Measurements from ENCODE around the gene BDH1. TPM values are rescaled to one million over a fixed set of nuclear protein-coding genes. Genes with fewer than 3 reads are reported as not detected.

BDH1 gene
- total and polyA plus RNA-seq, 2 of the 13 experiments (the other 11 are each of a cell fraction or from before 2014, with no cell fraction given): 21.2 to 71.9 TPM

- TF ChIP-seq BCLAF1 (IDR thresholded peaks at IDR 0.05): no peak
- TF ChIP-seq, protein P1, sequence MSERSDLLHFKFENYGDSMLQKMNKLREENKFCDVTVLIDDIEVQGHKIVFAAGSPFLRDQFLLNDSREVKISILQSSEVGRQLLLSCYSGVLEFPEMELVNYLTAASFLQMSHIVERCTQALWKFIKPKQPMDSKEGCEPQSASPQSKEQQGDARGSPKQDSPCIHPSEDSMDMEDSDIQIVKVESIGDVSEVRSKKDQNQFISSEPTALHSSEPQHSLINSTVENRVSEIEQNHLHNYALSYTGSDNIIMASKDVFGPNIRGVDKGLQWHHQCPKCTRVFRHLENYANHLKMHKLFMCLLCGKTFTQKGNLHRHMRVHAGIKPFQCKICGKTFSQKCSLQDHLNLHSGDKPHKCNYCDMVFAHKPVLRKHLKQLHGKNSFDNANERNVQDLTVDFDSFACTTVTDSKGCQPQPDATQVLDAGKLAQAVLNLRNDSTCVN (CRISPR knock-in tag; IDR thresholded peaks at IDR 0.05; ENCODE audit: borderline replicate concordance): no peak
- no peak for TF ChIP-seq ZNF260 (CRISPR knock-in tag; IDR thresholded peaks at IDR 0.05; ENCODE audit: borderline replicate concordance, low read depth)
- no peak for TF ChIP-seq SALL1 (CRISPR knock-in tag; IDR thresholded peaks at IDR 0.05)
These were observed 29.0 kb upstream of the BDH1 start (continued) for GRCh38 chr3:197584733-197585132.

GRCh38 chr3:197583371-197583770, 27.6 kb upstream of the BDH1 start:
- DNase-seq (ENCODE audit: low spot score): no peak
- no peak overlapping the region for H2AFZ ChIP-seq (ENCODE audit: low read length)
- H3K9me3 ChIP-seq (ENCODE audit: low read length): no peaks in the 10 kb centered on the region
- CTCF ChIA-PET (ENCODE audit: low intra/inter-chr PET ratio, low total read pairs): no interaction called here
- intact Hi-C loops (cut with micrococcal nuclease; ENCODE audit: unreplicated experiment) (no loop called here), in situ Hi-C loops (cut with HindIII; ENCODE audit: extremely low pct_ligation_motif_present, low pct_unique_long_range_greater_than_20kb) (no loop called here)
- no peak for FAIRE-seq
- no peak overlapping the region for H3K4me2 ChIP-seq (ENCODE audit: low read depth, low read length)
- no peaks in the 10 kb centered on the region for H4K20me1 ChIP-seq (ENCODE audit: insufficient read depth, low read length)
- BruUV-seq (replicated peaks): no TSS peak
- no peak overlapping the region for H3K9ac ChIP-seq (ENCODE audit: insufficient read depth, low read depth, low read length)
- H3K4me3 ChIP-seq (replicated peaks in 1 of 3; ENCODE audit: insufficient read depth in 1 of 3, low read depth in 2 of 3, low read length in 3 of 3): no peak overlapping the region
- POLR2A ChIA-PET: interaction anchor here (0.6 to 1.4 kb wide), 2 partner anchors 10 to 22 kb away, joined by 3 read pairs; no protein-coding TSS in a partner anchor
- no peak for ATAC-seq
- no peaks in the 10 kb centered on the region for H3K79me2 ChIP-seq (ENCODE audit: insufficient read depth, low read length)
- 96% methylated on average over 7 of the region's 7 CpGs for WGBS (ENCODE audit: low lambda C conversion rate)
- peaks cover 32% of the 10 kb centered on the region for H3K4me1 ChIP-seq (ENCODE audit: insufficient read depth, low read length)
- no peaks in the 10 kb centered on the region for H3K27me3 ChIP-seq (ENCODE audit: control insufficient read depth in 1 of 2, insufficient read depth in 2 of 2, low read length in 2 of 2)
- H3K27ac ChIP-seq (ENCODE audit: extremely low read length, insufficient read depth, low read length): no peak overlapping the region
- H3K36me3 ChIP-seq (replicated peaks in 1 of 2; ENCODE audit: control insufficient read depth in 1 of 2, insufficient read depth in 2 of 2, low read length in 2 of 2): no peaks in the 10 kb centered on the region
- TF ChIP-seq, protein P2, sequence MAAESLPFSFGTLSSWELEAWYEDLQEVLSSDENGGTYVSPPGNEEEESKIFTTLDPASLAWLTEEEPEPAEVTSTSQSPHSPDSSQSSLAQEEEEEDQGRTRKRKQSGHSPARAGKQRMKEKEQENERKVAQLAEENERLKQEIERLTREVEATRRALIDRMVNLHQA (CRISPR knock-in tag; IDR thresholded peaks at IDR 0.05): no peak
- TF ChIP-seq ZFP90 (CRISPR knock-in tag; IDR thresholded peaks at IDR 0.05; ENCODE audit: borderline replicate concordance) (no peak), ZFP41 (CRISPR knock-in tag; IDR thresholded peaks at IDR 0.05; ENCODE audit: borderline replicate concordance) (no peak), ZMYM2 (CRISPR knock-in tag; IDR thresholded peaks at IDR 0.05) (no peak), ZNF136 (CRISPR knock-in tag; IDR thresholded peaks at IDR 0.05; ENCODE audit: low read depth) (no peak), XRCC5 (optimal IDR thresholded peaks at IDR 0.05; ENCODE audit: low read length) (no peak), ZNF512 (CRISPR knock-in tag; IDR thresholded peaks at IDR 0.05) (no peak)
- TF ChIP-seq, protein P3, sequence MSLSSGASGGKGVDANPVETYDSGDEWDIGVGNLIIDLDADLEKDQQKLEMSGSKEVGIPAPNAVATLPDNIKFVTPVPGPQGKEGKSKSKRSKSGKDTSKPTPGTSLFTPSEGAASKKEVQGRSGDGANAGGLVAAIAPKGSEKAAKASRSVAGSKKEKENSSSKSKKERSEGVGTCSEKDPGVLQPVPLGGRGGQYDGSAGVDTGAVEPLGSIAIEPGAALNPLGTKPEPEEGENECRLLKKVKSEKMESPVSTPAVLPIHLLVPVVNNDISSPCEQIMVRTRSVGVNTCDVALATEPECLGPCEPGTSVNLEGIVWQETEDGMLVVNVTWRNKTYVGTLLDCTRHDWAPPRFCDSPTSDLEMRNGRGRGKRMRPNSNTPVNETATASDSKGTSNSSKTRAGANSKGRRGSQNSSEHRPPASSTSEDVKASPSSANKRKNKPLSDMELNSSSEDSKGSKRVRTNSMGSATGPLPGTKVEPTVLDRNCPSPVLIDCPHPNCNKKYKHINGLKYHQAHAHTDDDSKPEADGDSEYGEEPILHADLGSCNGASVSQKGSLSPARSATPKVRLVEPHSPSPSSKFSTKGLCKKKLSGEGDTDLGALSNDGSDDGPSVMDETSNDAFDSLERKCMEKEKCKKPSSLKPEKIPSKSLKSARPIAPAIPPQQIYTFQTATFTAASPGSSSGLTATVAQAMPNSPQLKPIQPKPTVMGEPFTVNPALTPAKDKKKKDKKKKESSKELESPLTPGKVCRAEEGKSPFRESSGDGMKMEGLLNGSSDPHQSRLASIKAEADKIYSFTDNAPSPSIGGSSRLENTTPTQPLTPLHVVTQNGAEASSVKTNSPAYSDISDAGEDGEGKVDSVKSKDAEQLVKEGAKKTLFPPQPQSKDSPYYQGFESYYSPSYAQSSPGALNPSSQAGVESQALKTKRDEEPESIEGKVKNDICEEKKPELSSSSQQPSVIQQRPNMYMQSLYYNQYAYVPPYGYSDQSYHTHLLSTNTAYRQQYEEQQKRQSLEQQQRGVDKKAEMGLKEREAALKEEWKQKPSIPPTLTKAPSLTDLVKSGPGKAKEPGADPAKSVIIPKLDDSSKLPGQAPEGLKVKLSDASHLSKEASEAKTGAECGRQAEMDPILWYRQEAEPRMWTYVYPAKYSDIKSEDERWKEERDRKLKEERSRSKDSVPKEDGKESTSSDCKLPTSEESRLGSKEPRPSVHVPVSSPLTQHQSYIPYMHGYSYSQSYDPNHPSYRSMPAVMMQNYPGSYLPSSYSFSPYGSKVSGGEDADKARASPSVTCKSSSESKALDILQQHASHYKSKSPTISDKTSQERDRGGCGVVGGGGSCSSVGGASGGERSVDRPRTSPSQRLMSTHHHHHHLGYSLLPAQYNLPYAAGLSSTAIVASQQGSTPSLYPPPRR (CRISPR knock-in tag; IDR thresholded peaks at IDR 0.05; ENCODE audit: borderline replicate concordance): no peak
